Uterus (tissue), 4 donors: ENCODE measurements around the gene PPP2R2C. TPM values are rescaled to one million over a fixed set of nuclear protein-coding genes. Genes with fewer than 3 reads are reported as not detected.
A peak's percentile ranks its signal among the peaks of the same experiment; 100 is the strongest.

Source experiments
- DNase-seq, 2 donors: peaks; one replicate each; pipeline ENCODE4 v3.0.0-alpha.2; 2019 to 2020
- H3K27ac ChIP-seq, 2 donors: fragments of 200-600 bp; sonication (generic); 1 replicate in 1 of 2; 2 replicates in 1 of 2; pipeline ENCODE4 v1.5.1; 2016 to 2018
- H3K27me3 ChIP-seq, 2 donors: fragments of 200-600 bp; sonication (generic); one replicate each; pipeline ENCODE4 v1.5.1; 2018 to 2019; ENCODE audit warnings: control low read depth in 1 of 2
- H3K36me3 ChIP-seq, 2 donors: fragments of 200-600 bp; sonication (generic); one replicate each; pipeline ENCODE4 v1.5.1; 2019; ENCODE audit warnings: control low read depth in 1 of 2
- H3K4me1 ChIP-seq, 2 donors: fragments of 200-600 bp; sonication (generic); one replicate each; pipeline ENCODE4 v1.5.1; 2018 to 2019; ENCODE audit warnings: control low read depth in 1 of 2
- H3K4me3 ChIP-seq, 2 donors: fragments of 200-600 bp; sonication (generic); 1 replicate in 1 of 2; 2 replicates in 1 of 2; pipeline ENCODE4 v1.5.1; 2018 to 2019; ENCODE audit warnings: mild to moderate bottlenecking in 1 of 2
- H3K9me3 ChIP-seq, 2 donors: fragments of 200-600 bp; sonication (generic); one replicate each; pipeline ENCODE4 v1.5.1; 2019; ENCODE audit warnings: control low read depth in 1 of 2
- POLR2A ChIP-seq, 2 donors: fragments of 450-650 bp; IDR thresholded peaks; one replicate each; pipeline ENCODE4 v1.6.1; 2016; ENCODE audit warnings: antibody characterized with exemption in 2 of 2, mild to moderate bottlenecking in 1 of 2, moderate library complexity in 1 of 2
- intact Hi-C: fragments of 100-400 bp; cut with DNase I; formaldehyde crosslinking; loops from one replicate; pipeline ENCODE4 v1.15.1; 2023; ENCODE audit warnings: low total_unique reads
- total RNA-seq, 4 donors: library from RNA; depleted of rRNA in 3 of 4; stranded (reverse); fragments of >200 nt in 3 of 4; gene quantifications; one replicate each; pipeline versions ENCODE4 v1.1.0 to v1.2.4, GENCODE V29; 2014 to 2023
- TF ChIP-seq, protein P1 (sequence below), 4 experiments: fragments of 200-600 bp in 2 of 4; fragments of 450-650 bp in 2 of 4; sonication (generic) in 2 of 4; IDR thresholded peaks; one replicate each; pipeline ENCODE4 v1.5.1; 2016 to 2019; ENCODE audit warnings: antibody characterized with exemption in 4 of 4, mild to moderate bottlenecking in 2 of 4, moderate library complexity in 1 of 4
- donor health status: DM: yes; HTN: yes; CAD: no.

PPP2R2C gene
- total RNA-seq, 4 donors from 2014 or later = 2.9 to 49.1 (median 27.3) TPM

DNA sequence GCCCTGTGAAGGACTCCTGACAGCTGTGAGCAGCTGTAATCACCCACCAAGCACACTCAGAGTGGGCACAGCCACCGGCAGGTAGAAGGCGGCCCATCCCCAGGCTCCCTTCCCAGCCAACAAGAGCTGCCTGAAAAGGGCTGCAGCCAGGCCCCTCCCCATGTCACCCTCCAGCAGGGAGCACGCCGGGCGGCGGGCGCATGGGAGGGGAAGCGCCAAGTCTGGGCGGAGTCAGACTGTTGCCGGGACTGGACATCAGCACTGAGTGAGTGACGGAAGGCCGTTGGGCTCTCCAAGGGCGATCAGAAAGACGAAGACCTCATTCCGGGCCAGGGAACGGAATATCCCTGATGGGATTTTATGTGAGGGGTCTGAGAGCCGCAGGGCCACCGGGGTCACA is 82.1 kb downstream of the PPP2R2C start:
- no peak overlapping the region for H3K4me3 ChIP-seq
- H3K4me1 ChIP-seq = no peaks in the 10 kb centered on the region
- intact Hi-C loops = no loop called here
- H3K27me3 ChIP-seq = no peaks in the 10 kb centered on the region
- no peaks in the 10 kb centered on the region for H3K36me3 ChIP-seq
- H3K27ac ChIP-seq = no peak overlapping the region
- no peaks in the 10 kb centered on the region for H3K9me3 ChIP-seq
- DNase-seq = peak in 1 of 2 donors; percentile 42
- TF ChIP-seq POLR2A (IDR thresholded peaks at IDR 0.05) = no peak
- TF ChIP-seq, protein P1, sequence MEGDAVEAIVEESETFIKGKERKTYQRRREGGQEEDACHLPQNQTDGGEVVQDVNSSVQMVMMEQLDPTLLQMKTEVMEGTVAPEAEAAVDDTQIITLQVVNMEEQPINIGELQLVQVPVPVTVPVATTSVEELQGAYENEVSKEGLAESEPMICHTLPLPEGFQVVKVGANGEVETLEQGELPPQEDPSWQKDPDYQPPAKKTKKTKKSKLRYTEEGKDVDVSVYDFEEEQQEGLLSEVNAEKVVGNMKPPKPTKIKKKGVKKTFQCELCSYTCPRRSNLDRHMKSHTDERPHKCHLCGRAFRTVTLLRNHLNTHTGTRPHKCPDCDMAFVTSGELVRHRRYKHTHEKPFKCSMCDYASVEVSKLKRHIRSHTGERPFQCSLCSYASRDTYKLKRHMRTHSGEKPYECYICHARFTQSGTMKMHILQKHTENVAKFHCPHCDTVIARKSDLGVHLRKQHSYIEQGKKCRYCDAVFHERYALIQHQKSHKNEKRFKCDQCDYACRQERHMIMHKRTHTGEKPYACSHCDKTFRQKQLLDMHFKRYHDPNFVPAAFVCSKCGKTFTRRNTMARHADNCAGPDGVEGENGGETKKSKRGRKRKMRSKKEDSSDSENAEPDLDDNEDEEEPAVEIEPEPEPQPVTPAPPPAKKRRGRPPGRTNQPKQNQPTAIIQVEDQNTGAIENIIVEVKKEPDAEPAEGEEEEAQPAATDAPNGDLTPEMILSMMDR (IDR thresholded peaks at IDR 0.05) = no peak

DNA sequence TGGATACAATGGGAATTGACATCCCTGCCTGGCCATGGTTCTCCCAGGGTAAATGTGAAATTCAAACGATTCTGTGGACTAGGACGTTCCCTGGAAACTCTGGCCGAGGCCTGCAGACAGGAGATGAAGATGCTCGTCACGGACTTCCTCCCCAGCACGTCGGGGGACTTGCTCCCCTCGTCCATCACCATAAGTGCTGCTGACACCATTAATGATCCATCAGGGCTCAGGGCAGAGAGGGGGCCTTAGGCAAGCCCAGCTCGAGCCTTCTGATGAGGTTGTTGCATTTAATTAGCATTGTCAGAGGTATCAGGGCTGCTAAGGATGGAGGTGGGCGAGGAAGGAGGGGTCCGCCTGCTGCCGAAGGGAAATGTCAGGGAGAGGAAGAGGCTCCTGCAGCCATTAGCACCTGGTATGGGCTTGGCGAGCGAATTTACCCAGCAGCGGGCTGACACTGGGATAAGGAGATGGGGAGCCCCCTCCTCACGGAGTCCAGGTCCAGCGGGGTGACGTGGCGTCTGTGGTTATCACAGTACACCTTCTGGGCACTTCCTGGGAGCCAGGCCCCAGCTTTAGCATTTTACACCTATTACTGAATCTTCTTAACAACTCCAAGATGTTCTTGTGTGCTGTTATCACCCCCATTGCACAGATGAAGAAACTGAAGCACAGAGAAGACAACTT is 83.1 kb downstream of the PPP2R2C start:
- no peak overlapping the region for H3K27ac ChIP-seq
- H3K4me1 ChIP-seq = no peaks in the 10 kb centered on the region
- H3K27me3 ChIP-seq = no peaks in the 10 kb centered on the region
- H3K9me3 ChIP-seq = no peaks in the 10 kb centered on the region
- TF ChIP-seq, protein P1 (IDR thresholded peaks at IDR 0.05) = no peak
- no peak for TF ChIP-seq POLR2A (IDR thresholded peaks at IDR 0.05)
- intact Hi-C loops = no loop called here
- no peak for DNase-seq
- no peak overlapping the region for H3K4me3 ChIP-seq
- no peaks in the 10 kb centered on the region for H3K36me3 ChIP-seq

DNA sequence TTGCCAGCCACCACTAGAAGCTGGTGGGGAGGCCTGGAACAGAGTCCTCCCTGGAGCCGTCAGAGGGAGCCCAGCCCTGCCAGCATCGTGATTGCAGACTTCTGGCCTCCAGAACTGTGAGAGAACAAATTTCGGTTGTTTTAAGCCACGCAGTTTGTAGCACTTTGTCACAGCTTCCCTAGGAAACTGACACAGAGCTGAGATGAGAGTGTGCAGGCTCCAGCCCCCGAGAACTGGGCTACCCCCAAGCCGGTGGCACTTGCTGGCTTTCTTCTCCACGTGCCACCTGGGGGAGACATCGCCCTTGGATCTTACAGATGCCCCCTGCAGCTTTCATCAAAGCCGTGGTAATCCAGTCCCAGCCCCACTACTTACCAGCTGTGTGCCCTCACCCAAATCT is 83.7 kb downstream of the PPP2R2C start:
- Histone ChIP-seq H3K36me3 (no peaks in the 10 kb centered on the region), H3K27me3 (no peaks in the 10 kb centered on the region), H3K4me3 (no peak overlapping the region), H3K27ac (no peak overlapping the region), H3K9me3 (no peaks in the 10 kb centered on the region), H3K4me1 (no peaks in the 10 kb centered on the region)
- DNase-seq = no peak
- TF ChIP-seq, protein P1 (IDR thresholded peaks at IDR 0.05) = no peak
- TF ChIP-seq POLR2A (IDR thresholded peaks at IDR 0.05) = no peak
- intact Hi-C loops = no loop called here

DNA sequence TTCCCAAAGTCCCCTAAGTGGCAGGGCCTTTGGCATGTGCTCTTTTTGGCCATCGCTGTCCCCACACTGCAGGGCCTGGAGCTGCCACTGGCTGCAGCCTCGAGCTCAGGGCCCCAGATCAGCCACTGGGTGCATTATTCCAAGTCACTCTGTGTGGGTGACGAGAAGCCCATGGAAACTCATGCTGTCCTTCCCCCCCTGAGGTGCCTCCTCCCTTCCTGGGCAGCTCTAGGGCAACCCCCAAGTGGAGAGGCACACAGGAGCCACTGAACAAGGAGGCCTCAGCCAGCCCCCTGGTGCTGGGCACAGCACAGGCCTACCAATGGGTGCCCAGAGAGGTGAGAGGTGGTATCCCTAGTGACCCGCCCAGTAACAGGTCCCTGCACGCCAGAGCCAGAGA is 84.5 kb downstream of the PPP2R2C start:
- H3K27ac ChIP-seq = no peak overlapping the region
- H3K9me3 ChIP-seq = no peaks in the 10 kb centered on the region
- no peaks in the 10 kb centered on the region for H3K36me3 ChIP-seq
- no peaks in the 10 kb centered on the region for H3K4me1 ChIP-seq
- intact Hi-C loops = no loop called here
- DNase-seq = no peak
- no peaks in the 10 kb centered on the region for H3K27me3 ChIP-seq
- H3K4me3 ChIP-seq = no peak overlapping the region
- TF ChIP-seq, protein P1 (IDR thresholded peaks at IDR 0.05) = no peak
- TF ChIP-seq POLR2A (IDR thresholded peaks at IDR 0.05) = no peak

DNA sequence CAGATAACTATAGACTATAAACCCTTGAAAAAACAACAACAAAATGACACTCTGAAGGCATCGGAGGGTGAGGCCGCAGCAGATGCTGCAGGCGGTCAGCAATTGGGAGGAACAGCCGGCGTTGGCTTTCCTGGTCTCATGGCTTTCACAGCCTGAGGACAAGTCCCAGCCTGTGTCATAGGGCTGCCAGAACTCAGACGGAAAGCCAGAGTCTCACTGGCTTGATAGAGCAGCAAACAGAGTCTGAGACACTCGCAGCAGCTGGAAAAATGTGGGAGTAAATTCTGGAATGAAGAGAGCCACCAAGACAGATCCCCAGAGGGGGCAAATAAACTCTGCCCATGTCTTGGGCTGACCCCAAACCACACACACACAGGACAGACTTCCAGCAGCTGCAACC is 86.3 kb downstream of the PPP2R2C start:
- no peaks in the 10 kb centered on the region for H3K4me1 ChIP-seq
- H3K4me3 ChIP-seq = no peak overlapping the region
- no peak overlapping the region for H3K27ac ChIP-seq
- TF ChIP-seq, protein P1 (IDR thresholded peaks at IDR 0.05) = no peak
- TF ChIP-seq POLR2A (IDR thresholded peaks at IDR 0.05) = no peak
- H3K36me3 ChIP-seq = no peaks in the 10 kb centered on the region
- H3K9me3 ChIP-seq = no peaks in the 10 kb centered on the region
- intact Hi-C loops = no loop called here
- no peak for DNase-seq
- no peaks in the 10 kb centered on the region for H3K27me3 ChIP-seq
